GM21447 (cell line): ENCODE results near the gene HAAO.
"Not testable (repeated sequence)": the region's sequence is repeated elsewhere in the genome, so short reads cannot be mapped to it uniquely, and the experiment has no call there.

Experiments used
- ATAC-seq: cut with Tn5 transposase; IDR thresholded peaks from one replicate; pipeline ENCODE4 v1.9.1; 2021; ENCODE audit not compliant: unreplicated experiment

The HAAO gene

DNA sequence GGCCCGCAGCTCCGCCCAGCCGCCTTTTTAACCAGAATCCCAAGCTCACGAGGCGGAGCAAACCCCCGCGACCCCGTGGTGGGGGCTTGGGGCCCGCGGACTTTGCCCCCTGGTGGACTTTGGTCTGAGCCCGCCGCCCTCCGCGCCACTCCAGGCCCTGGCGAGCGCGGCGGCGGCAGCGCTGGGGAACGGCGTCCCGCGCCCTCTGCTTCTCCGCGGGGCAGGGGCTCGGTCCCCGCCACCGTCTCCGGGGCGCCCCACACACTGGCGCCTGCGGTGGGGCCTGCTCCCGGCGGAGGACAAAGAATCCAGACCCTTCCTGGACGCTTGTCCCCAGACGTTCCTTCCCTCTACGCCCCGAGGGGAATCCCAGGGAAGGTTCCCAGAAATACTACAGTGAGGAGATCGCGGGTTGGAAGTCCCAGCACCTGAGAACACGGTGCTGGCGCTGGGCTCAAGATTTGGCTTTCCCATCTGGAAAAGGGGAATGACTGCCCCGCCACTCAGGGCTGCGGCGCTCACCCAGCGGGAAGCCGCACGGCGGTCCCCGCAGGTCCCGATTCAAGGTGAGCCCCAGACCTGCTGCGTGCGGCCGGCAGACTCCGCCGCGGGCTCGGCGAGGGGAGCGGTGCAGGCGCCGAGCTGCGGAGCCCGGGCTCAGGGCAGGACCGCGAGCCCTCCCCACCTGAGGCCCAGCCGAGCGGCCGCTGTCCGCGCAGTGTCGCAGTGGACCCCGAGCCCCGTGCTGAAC is at the start of gene HAAO:
TSS of gene HAAO (minus strand) at position 1 of the 751 bp plus-strand sequence. CDS start 47 bp downstream, outside the sequence.
- ATAC-seq = no peak

DNA sequence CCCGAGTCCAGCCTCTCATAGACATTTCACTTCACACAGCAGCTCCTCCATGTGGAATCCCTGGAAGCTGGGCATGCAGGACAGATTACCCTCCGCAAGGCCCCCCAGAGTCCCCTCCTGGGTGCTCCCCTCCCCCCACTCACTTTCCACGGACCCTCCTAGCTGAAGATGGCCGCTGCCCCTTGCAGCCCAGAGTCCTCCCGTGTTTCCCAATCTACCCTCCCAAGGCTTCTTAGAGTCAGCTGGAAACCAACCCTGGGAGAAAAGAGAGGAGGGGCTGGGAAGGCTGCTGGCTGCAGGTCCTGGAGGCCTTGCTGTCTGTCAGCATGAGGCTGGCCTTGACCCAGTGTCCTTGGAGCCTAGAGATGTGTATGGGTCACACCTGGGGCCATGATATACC is 49.0 kb upstream of the HAAO start:
- ATAC-seq = no peak

DNA sequence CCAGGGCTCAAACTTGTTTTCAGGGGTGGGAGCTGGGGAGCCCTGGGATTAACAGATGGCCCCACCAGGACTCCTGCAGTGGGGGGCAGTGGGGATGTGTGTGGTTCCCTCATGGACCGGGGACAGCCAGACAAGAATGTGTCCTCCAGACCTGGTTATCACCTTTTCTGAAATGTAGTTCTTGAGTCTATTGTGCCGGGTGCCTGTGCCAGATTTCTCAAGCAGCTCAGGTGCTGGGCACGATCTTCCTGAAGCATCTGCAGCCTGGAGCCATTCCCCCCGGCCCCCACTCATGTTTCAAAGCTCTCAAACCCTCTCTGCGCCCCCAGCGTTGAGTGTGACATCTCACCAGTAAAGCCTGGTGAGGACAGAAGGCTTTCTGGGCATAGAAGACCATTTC is 48.4 kb upstream of the HAAO start:
- no peak for ATAC-seq

DNA sequence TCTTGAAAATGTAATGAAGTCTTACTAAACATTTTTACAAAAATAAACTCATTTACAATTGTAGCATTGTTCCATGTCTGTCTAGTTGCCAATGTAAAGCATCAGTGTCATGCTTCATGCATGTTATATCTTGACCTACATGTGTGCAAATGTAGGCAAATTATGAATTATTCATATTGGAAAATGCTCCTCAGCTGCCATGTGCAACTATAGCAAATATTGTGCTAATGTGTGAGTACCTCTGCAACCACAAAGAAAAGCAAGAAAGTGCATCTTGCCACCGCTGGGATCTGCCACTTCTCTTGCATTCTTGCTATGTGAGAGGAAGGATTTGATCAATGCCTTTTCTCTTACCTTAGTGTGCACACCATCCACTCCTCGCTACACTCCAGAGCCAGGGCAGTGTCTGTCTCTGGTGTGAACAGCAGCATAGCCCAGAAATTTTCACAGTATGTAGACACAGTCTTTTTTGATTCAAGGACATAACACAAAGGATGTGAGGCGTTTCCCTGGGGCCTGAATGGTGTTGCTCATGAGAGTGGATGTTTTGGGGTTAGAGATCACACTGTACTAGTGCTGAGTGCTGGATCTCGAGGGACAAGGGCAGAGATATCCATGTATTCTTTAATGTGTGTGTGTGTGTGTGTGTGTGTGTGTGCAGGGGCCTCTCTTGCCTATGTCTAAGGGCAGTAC is 47.6 kb upstream of the HAAO start:
- no peak for ATAC-seq

DNA sequence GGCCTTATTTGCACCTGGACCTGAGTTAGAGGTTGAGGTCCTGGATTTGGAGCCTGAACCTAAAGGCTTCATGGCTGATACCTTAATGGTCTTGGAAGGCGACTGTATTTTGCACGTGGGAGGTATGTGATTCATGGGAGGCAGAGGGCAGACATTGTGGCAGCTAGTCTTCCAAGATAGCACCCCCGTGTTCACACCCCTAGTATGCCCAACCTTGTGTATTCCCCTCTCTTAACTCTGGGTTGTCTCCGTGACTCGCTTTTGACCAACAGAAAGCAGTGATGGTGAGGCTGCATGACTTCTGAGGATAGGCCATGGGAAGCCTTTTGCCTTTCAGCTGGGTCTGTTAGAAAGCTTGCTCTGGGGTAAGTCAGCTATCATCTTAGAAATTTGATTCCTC is 45.8 kb upstream of the HAAO start:
- ATAC-seq = no peak

DNA sequence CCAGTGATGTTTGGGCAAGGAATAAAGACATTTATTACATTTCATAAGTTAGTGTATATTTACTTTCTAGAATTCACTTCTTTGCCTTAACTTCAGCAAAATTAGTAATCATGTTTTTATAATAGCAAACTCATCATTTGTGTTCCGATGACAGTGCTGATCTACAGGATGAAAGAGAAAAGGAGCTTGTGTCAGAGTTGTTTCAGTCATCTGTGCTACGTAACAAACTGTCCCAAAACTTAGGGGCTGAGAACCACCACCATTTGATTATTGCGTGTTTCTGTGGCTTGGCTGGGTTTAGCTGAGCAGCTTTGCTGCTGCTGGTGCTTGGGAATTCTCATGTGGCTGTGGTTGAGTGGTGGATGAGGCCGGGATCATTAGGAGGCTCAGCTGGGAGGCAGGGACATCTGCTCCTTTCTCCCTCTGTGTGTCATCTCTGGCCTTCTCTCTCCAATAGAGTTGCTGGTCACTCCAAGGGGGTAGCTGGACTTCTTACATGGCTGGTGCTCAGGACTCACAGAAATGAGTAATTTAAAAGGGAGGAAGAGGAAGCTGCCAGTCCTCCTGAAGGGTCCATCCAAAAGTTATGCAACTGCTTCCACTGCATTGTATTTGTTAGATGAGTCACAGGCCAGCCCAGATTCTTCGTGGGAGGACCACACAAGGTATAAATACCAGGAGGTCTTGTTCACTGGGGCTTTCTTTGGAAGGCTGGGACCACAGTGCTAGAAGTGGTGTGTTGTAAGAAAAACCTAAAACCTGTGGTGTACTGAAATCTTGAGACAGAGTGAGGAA is 43.4 kb upstream of the HAAO start:
- ATAC-seq = no peak

DNA sequence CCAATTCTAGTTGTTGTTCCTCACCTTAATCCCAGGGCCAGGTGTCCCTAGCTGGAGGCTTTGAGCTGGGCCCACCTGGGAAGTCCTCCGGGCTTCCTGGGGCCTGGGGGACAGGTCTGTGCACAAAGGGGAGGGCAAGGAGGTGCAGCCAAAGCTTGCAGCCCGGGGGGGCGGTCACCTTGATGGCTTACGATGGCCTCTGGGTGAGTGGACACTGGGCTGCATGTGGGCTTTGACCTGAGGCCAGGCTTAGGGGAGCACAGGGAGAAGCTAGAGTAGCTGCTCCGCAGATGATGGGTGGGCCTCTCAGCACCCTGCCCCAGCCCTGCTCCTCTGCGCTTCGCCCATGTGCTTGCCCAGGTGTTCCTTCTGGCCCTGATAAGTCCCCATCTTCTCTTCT is 41.8 kb upstream of the HAAO start:
- no peak for ATAC-seq

DNA sequence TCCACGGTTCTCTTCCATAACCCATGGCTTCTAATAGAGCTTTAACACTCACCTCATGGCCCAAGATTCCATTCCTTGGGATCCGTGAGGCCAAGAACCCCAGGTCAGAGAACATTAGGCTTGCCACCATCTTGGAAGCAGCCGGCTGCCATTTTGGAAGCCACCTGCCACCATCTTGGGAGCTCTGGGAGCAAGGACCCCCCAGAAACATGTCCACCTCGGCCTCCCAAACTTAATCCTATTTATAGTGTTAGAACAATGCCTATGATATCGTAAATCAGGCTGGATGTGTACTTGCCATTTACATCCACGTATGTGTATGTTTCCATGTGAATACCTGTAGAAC is 39.9 kb upstream of the HAAO start:
- no peak for ATAC-seq

DNA sequence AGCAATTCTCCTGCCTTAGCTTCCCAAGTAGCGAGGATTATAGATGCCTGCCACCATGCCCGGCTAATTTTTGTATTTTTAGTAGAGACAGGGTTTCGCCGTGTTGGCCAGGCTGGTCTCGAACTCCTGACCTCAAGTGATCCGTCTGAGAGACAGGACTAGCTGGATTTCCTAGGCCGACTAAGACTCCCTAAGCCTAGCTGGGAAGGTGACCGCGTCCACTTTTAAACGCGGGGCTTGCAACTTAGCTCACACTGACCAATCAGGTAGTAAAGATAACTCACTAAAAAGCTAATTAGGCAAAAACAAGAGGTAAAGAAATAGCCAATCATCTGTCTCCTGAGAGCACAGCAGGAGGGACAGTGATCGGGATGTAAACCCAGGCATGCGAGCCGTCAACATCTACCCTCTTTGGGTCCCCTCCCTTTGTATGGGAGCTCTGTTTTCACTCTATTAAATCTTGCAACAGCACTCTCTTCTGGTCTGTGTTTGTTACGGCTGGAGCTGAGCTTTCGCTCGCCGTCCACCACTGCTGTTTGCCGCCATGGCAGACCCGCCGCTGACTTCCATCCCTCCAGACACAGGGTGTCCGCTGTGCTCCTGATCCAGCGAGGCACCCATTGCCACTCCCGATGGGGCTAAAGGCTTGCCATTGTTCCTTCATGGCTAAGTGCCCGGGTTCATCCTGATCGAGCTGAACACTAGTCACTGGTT is 39.3 kb upstream of the HAAO start:
- not testable (repeated sequence) for ATAC-seq

DNA sequence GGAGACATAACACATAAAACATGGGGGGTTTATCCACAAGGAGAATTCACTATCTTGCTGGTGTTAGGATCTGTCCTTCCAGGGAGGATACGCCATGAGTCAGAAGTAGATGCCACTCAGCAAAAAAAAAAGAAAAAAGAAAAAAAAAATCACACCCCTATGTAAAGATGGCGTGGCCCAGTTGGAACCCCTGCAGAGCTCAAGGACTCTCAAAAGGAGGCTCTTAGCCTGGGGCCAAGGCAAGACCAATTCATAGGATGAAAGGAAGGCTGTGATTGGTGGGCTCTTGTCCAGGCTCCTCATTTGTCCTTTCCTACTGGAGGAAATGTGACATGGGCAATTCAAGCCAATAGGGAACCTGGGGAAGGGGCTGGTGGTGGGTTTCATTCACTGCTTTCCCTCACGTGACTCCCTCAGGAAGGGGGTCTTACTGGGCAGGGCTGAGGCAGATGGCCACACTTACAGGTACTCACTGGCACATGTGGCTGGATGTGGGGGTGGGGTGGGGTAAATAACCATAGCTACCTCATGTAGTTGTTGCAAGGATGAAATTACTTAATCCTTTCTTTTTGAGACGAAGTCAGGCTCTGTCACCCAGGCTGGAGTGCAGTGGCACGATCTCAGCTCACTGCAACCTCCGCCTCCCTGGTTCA is 38.7 kb upstream of the HAAO start:
- no peak for ATAC-seq

DNA sequence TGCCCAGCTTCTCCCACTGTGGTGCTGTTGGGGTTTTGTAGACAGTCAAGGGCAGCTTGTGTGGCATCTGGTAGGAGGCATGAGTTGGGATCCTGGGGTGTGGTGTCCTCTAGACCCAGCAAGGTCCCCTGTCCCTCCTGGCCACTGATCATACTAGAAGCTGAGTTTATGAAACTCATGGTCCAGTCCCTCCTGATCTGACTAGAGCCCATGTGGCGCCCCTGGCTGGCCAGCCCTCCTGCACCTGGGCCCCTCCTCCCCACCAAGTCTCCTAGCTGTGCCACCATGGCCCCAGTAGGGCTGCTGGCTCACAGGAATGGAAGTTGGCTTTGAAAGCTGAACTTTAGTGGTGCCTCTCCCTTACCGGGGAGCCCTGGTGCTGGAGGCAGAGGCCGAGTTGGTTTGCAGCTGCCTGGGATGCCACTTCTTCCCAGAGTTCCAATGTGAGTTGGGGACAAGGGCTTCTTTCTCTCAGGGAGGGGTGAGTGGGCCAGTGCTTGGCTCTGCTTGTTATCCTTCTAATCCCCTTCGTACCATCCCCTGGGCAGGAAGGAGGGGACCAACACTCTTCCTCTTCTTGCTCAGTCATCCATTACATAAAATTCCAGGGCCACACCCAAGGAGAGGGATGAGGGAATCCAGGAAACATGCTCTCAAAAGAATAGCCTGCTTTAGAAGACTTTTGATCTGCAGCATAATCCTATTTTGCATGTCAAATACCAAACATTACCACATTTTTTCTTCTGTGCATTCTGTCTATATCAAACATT is 37.5 kb upstream of the HAAO start:
- ATAC-seq = no peak

DNA sequence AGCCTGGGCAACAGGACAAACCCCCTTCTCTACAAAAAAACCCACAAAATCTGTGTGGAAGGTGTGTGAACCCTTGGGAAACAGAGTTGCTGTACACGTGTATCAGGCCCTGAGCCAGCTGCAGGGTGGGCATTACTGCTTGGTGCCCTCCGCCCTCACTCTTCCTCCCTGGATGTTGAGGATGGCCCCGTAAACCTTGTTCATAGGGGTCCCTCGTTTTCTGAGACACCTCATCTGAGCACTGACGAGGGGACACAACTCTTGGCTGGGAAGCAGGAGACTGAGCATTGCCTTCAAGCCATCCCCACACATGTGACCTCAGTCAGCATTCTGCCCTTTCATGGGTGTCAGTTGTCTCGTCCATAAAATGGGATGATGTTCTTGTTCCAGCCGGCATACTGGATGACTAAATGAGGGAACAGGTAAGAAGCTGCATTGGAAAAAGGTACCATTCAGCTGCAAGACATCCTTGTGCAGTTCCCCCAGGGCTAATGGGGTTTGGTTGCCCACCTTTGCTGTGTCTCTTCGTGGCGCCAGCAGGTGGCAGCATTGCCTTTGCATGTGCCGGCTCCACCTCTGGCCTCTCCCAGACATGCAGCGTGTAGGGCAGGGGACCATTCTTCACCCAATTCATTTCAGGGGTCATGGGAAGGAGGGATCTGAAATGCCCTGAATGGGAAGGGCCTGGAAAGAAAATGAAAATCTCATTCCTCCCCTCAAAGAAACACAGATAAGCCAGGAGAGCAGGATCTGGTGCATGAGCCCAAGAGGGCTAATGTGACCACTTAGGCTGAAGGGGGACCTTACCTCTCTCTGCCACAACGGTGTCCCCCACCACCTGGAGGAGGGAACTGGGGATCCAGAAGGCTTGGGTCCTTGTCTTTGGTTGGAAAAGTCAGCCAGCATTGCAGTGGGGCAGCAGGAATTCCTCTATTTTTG is 36.4 kb upstream of the HAAO start:
- peak; percentile 83 for ATAC-seq

DNA sequence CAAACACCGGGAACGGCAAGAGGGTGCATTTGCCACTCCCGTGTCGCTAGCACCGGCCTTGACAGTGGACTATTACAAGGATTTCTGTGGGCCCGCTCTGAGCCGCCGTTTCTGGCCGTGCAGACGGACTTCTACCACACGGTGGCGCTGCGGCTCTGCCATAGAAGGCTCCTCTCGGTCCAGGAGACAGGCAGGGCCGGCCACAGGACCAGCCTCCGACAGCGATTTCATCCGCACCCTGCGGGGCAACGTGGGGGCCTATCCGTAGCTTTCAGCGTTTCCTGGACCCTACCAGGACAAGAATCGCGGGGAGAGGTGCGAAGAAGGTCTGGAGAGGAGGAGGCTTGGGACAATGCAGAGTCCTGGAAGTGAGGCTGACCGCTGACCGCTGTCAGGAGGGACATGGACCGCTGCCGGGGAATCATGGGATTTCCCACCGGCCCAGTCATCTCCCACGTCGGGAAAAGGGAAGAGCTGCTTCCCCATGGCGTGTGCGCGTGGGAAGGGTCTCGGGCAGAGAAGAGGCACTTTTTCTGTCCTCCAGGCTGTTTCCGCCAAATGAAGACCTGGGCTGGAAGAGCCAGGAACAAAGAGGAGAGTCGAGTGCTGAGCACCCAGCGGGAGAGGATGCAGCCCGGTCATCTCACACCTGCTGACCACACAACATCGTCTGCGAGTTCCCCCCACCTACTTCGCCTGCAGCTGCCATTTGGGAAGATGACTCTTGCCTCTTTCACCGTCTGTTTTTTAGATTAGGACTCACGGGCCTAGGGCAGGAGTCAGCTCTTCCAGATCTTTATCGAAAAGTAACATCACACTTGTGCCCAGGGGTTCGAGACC is 35.5 kb upstream of the HAAO start:
- ATAC-seq = peak; percentile 64

DNA sequence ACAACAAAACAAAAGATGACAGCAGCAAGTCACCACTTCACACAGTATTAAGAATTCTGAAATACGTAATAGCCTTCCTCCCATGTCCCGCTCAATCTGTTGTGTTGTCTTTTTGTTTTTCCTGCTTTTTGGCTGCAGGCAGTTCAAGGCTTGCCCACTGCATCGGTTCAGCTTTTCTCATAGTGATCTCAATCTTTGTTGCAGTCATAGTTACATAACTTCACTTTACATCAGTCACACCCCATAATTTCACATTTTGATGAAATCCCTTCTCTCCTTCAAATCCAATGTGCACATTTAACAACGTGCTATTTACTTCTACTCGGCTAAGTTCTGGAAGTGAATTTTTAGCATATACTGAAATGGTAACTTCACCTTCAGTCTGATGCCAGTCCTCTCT is 33.8 kb upstream of the HAAO start:
- ATAC-seq = no peak

DNA sequence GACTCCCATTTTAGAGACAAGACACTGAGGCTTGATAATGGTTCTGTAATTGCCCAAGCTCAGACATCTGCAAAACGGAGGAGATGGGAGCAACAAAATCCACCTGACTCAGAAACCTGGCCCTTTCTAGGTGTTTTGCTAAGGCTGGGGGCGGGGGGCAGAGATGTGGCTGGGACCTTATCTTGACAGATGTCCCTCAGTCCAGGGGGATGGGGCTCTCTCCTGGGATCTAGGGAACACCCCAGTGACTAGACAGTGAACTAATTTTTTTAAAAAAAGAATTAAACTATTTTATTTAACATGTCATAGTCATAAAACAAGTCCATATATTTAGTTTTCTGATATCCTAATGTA is 32.0 kb upstream of the HAAO start:
- ATAC-seq = no peak

DNA sequence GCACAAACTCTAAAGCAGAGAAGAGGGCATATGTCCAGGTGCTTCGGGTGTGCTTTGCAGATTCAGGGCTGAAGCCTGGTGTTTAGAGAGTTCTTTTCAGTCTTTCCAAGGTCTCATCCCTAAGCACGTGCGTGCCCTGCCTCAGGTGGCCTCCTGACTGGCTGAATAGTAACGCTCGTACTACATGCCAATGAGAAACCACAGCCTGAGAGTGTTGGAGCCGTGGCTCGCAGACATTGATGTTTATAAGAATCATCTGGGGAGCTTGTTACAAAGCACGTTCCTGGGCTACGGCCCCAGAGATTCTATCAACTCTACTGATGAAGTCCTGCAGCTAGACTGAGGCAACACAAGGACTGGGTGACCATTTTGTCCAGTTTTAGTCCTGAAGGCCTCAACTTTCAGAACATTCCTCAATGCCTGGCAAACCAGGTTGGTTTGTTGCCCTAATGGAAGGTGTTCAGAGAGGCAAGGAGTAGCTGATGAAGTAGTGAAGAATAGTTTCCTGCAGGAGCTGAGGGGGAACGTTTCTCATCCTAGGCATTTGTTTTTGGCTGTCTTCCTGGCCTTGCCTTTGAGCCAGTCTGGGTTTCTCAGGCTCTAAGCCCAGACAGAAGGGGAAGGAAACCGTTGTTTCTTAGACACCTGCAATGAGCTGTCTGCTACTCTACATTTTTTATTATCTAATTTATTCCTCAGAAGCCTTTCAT is 31.5 kb upstream of the HAAO start:
- ATAC-seq = no peak

DNA sequence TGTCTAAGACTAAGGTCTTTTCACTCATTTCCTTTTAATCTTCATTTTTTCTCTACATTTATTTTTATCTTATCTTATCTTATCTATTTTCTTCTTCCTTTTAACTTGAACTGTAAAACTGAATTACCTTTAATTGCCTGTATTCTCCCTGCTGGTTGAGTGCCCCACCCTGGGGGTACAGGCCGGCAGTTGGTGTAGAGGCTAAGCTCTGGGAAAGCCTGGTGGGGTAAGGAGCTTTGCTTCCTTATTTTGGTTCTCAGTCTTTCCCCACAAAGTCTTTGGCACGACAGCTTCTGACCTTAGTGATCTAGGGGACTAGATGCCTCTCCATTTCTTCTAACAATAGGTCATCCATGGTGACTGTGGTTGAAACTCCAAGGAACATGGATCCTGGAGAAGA is 26.8 kb upstream of the HAAO start:
- no peak for ATAC-seq

DNA sequence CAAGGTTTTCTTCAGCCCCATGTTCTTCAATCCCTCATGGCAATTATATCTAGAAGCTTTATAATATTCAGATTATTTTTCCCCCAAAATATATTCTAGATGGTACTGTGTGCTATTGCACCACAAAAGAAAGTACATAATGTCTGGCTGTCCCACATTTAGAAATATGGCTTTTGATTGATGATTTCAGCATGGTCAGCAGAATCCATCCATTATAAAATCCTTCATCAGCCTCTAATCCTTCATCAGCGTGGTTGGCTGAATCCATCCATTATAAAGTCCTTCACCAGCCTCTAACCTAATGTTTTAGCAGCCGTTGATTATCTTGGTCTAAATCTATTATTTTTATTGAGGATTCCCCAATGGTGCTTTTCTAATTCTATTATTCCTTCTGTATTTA is 23.3 kb upstream of the HAAO start:
- ATAC-seq = no peak
